ENCODE measurements around the gene DGKZ. TPM values are rescaled to one million over a fixed set of nuclear protein-coding genes. Genes with fewer than 3 reads are reported as not detected.

DGKZ gene
- total RNA-seq, 3 donors from 2014 or later = 42.3 to 46.5 (median 46.2) TPM

DNA sequence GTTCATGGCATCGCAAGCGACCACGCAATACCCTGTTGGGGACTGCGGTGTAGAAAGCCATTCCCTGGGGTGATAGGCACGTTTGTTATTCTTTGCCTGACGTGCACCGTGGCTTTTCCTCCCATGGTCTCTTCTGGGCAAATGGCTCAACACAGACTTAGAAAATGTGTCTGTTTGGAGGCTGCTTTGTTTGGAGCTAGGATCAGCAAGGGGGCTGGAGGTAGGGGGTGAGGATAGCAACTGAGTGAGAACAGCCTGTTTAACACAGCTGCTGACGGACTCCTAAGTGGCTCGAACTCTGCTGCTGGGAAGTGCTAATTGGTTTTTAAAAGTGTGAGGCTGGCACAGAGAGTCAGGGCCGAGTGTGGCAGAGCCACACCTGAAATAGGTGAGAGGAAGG, 60.4 kb downstream of the DGKZ start:
- no peak for DNase-seq (ENCODE audit: low spot score in 2 of 2)
- no peak for TF ChIP-seq POLR2A (IDR thresholded peaks at IDR 0.05)
- peaks cover 8% of the 10 kb centered on the region for H3K36me3 ChIP-seq
- H3K27ac ChIP-seq = no peak overlapping the region
- no peaks in the 10 kb centered on the region for H3K9me3 ChIP-seq
- H3K27me3 ChIP-seq = no peaks in the 10 kb centered on the region
- intact Hi-C loops (cut with DNase I; ENCODE audit: low total_unique reads) = no loop called here
- H3K4me1 ChIP-seq = no peaks in the 10 kb centered on the region
- no peak overlapping the region for H3K4me3 ChIP-seq

DNA sequence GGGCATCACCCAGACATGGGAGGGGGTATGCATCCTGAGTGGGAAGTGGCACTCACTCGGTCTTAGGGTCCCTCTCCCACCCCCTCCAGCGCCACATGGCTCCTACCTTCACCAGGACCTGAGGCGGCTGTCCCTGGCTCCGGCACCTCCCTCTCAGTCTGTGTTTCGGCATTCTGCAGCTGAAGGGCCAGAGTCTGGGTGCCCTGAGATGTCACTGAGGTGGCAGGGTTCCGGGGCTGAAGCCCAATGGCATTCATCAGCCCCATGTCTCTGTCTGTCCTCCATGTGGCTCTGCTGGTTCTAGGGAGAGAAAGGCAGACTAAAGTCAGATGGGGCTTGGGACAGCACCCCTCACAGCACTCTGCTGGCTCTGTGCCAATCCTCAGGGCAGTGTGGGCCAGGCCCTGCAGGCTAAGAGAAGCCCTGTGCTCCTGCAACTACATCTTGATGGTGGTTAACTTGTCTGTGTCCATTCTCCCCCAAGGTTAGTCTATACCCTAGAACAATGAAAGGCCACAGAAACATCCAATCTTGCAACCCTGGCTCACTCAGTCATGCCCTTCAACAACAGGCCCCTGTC, 61.2 kb downstream of the DGKZ start:
- Histone ChIP-seq H3K4me3 (no peak overlapping the region), H3K9me3 (no peaks in the 10 kb centered on the region), H3K4me1 (no peaks in the 10 kb centered on the region), H3K27ac (no peak overlapping the region), H3K36me3 (peaks cover 8% of the 10 kb centered on the region), H3K27me3 (no peaks in the 10 kb centered on the region)
- intact Hi-C loops (cut with DNase I; ENCODE audit: low total_unique reads) = no loop called here
- DNase-seq (ENCODE audit: low spot score in 2 of 2) = no peak
- TF ChIP-seq, protein P1, sequence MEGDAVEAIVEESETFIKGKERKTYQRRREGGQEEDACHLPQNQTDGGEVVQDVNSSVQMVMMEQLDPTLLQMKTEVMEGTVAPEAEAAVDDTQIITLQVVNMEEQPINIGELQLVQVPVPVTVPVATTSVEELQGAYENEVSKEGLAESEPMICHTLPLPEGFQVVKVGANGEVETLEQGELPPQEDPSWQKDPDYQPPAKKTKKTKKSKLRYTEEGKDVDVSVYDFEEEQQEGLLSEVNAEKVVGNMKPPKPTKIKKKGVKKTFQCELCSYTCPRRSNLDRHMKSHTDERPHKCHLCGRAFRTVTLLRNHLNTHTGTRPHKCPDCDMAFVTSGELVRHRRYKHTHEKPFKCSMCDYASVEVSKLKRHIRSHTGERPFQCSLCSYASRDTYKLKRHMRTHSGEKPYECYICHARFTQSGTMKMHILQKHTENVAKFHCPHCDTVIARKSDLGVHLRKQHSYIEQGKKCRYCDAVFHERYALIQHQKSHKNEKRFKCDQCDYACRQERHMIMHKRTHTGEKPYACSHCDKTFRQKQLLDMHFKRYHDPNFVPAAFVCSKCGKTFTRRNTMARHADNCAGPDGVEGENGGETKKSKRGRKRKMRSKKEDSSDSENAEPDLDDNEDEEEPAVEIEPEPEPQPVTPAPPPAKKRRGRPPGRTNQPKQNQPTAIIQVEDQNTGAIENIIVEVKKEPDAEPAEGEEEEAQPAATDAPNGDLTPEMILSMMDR (IDR thresholded peaks at IDR 0.05) = no peak
- TF ChIP-seq POLR2A (IDR thresholded peaks at IDR 0.05) (no peak), POLR2AphosphoS5 (IDR thresholded peaks at IDR 0.05) (no peak)

DNA sequence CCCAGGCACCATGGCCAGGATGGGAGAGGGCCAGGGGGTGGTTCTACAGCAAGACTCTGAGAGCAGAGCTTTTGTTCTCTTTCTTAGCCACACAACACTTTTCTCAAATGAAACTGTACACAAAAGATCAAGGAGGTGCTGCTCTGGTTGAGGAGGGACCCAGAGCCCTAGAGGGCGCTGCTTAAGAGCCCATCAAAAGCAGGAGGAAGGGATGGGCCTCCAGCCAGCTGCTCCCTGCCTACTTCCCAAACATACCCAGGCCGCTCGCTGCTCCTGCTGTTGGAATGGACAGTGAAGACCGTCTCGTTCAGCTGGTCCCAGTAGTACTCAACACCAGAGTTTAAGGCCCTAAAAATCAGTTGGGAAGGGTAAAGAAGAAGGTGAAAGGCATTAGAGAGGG, 62.8 kb downstream of the DGKZ start:
- intact Hi-C loops (cut with DNase I; ENCODE audit: low total_unique reads) = no loop called here
- no peak for TF ChIP-seq POLR2AphosphoS5 (IDR thresholded peaks at IDR 0.05)
- TF ChIP-seq, protein P1 (IDR thresholded peaks at IDR 0.05) = no peak
- TF ChIP-seq POLR2A (IDR thresholded peaks at IDR 0.05) = no peak

DNA sequence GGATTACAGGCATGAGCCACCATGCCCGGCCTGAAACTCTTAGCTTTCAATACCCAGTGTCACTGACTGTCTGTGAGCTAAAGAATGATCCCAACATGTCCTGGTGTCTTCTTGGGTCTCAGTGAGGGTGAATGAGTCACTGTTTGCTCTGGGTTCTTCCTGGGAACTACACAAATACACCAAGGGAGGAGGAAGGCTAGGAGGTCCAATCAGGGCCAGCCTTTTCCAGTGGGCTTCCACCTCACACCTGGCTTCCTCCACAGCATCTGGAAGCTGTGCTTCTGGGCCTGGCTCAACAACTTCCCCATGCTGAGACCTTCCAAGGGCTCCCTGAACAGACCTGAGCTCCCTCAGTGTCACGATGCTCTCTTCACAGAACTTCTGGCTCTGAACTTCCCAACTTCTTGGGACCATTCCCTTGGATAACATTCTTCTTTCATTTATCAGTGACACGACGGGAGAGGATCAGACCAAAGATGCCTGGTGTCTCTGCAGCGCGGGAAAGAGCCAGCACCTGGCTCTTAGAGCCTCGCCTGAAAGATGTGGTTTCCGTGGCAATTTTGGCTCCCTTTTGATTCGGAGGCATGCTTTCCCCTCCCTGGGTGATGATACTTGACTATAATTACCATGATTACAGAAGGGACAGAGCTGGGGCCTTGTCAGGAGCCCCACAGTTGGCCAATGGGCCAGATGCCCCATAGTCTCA, 66.7 kb downstream of the DGKZ start:
- no peak overlapping the region for H3K4me3 ChIP-seq
- TF ChIP-seq POLR2AphosphoS5 (IDR thresholded peaks at IDR 0.05) (no peak), POLR2A (IDR thresholded peaks at IDR 0.05) (no peak)
- TF ChIP-seq, protein P1 (IDR thresholded peaks at IDR 0.05) = no peak
- no peak overlapping the region for H3K27ac ChIP-seq
- no peaks in the 10 kb centered on the region for H3K9me3 ChIP-seq
- intact Hi-C loops (cut with DNase I; ENCODE audit: low total_unique reads) = no loop called here
- H3K36me3 ChIP-seq = no peaks in the 10 kb centered on the region
- no peaks in the 10 kb centered on the region for H3K27me3 ChIP-seq
- no peaks in the 10 kb centered on the region for H3K4me1 ChIP-seq
- DNase-seq (ENCODE audit: low spot score in 2 of 2) = no peak

More for the DNA sequence above, 62.8 kb downstream of the DGKZ start:
- H3K4me1 ChIP-seq = no peaks in the 10 kb centered on the region
- peaks cover 8% of the 10 kb centered on the region for H3K36me3 ChIP-seq
- H3K9me3 ChIP-seq = no peaks in the 10 kb centered on the region
- no peak for DNase-seq (ENCODE audit: low spot score in 2 of 2)
- no peaks in the 10 kb centered on the region for H3K27me3 ChIP-seq
- no peak overlapping the region for H3K4me3 ChIP-seq
- H3K27ac ChIP-seq = no peak overlapping the region

DNA sequence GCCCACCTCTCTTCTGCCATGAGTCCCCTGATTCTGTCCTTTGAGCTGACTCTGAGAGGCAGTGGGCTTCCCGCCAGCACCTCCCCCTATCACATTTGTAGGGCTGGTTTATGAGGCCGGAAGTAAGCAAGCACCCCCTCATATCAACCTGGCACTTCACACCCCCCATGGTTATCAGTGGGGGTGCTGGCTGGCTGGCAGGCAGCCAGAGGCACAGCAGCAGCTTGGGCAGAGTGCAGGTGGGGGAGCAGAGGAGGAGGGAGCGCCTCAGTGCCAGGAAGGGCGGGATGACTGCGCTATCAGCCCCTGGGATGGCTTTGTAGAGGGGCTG, 67.2 kb downstream of the DGKZ start:
- TF ChIP-seq, protein P1 (IDR thresholded peaks at IDR 0.05) = no peak
- TF ChIP-seq POLR2AphosphoS5 (IDR thresholded peaks at IDR 0.05) = no peak
- no peak for TF ChIP-seq POLR2A (IDR thresholded peaks at IDR 0.05)
- Histone ChIP-seq H3K27ac (no peak overlapping the region), H3K9me3 (no peaks in the 10 kb centered on the region), H3K27me3 (no peaks in the 10 kb centered on the region), H3K36me3 (no peaks in the 10 kb centered on the region), H3K4me1 (no peaks in the 10 kb centered on the region), H3K4me3 (no peak overlapping the region)
- intact Hi-C loops (cut with DNase I; ENCODE audit: low total_unique reads) = no loop called here
- no peak for DNase-seq (ENCODE audit: low spot score in 2 of 2)
